ENCODE results near the gene ANKRD9. TPM values are rescaled to one million over a fixed set of nuclear protein-coding genes. Genes with fewer than 3 reads are reported as not detected.
"Not testable (repeated sequence)": the region's sequence is repeated elsewhere in the genome, so short reads cannot be mapped to it uniquely, and the experiment has no call there.

ANKRD9 gene
- total and polyA plus RNA-seq, 2 experiments from 2014 or later, result 17.3 to 95.9 TPM

DNA sequence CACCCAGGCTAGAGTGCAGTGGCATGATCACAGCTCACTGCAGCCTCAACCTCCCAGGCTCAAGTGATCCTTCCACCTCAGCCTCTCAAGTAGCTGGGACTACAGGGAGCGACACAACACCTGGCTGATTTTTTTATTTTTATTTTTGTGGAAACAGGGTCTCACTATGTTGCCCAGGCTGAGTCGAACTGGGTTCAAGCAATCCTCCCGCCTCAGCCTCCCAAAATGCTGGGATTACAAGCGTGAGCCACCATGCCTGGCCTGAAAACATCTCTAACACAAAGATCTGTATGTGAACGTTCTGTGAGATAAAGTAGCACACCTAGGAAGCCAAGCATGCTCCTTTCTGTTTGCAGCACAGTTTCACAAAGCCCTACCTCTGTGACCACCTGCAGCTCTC, 10.1 kb upstream of the ANKRD9 start:
- not testable (repeated sequence) for H3K4me3 Mint-ChIP-seq; H3K27ac ChIP-seq (ENCODE audit: low read depth); DNase-seq (ENCODE audit: low spot score); H3K79me2 ChIP-seq (replicated peaks; ENCODE audit: insufficient read depth); ATAC-seq; H3K27ac Mint-ChIP-seq; H3K4me3 ChIP-seq; H3K36me3 Mint-ChIP-seq (ENCODE audit: low read depth); H3K9me3 Mint-ChIP-seq; H2AFZ ChIP-seq; H4K20me1 ChIP-seq (replicated peaks; ENCODE audit: insufficient read depth); H3K9me2 ChIP-seq (ENCODE audit: insufficient read depth); H3K4me2 ChIP-seq; H3K4me1 Mint-ChIP-seq; H3K36me3 ChIP-seq (ENCODE audit: insufficient read depth)
- H3K27me3 Mint-ChIP-seq (ENCODE audit: insufficient read depth, low read depth, poor library complexity), result peaks cover 20% of the 10 kb centered on the region
- Histone ChIP-seq H3K27me3 (ENCODE audit: insufficient read depth) (peaks cover 26% of the 10 kb centered on the region), H3F3A (replicated peaks; ENCODE audit: low read depth) (peaks cover 24% of the 10 kb centered on the region; the same call in 1 of the 2 replicates), H3K4me1 (ENCODE audit: insufficient read depth) (peaks cover 17% of the 10 kb centered on the region)

DNA sequence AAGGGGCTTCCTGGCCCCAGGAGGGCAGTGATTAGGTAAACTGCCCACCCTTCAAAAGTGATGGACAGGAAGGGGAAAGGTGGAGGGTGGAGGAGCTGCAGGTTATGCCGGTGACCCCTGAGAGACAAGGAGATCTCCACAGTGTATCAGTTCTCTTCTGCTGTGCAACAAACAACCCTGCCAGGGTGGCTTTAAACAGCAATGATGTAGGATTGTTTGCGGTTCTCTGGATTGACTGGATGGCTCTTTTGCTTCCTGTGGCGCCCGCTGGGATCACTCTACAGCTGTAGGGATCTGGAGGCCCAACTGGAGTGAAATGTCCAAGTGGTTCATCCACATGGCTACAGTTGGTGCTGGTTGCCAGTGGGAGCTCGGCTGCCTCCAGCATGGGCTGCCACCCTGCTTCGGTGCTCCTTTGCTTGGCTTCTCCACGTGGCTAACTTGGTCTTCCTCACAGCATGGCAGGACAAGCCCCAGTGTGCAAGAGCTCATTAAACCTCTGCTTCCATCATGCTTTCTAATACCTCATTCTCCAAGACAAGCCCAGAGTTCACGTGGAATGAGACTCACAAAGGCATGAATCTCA, 8.6 kb upstream of the ANKRD9 start:
- H3K36me3 ChIP-seq (ENCODE audit: insufficient read depth), result no peaks in the 10 kb centered on the region
- H2AFZ ChIP-seq, result 0 out of 2 replicates have a peak overlapping the region, but pooled peaks have one; percentile 38
- H3K27me3 ChIP-seq (ENCODE audit: insufficient read depth), result peaks cover 26% of the 10 kb centered on the region
- ATAC-seq (no peak), DNase-seq (ENCODE audit: low spot score) (no peak)
- H3K4me3 Mint-ChIP-seq, result peak overlapping the region; percentile 81
- H3K4me2 ChIP-seq, result no peak overlapping the region
- H3K79me2 ChIP-seq (replicated peaks; ENCODE audit: insufficient read depth), result no peaks in the 10 kb centered on the region
- no peaks in the 10 kb centered on the region for H4K20me1 ChIP-seq (replicated peaks; ENCODE audit: insufficient read depth)
- no peaks in the 10 kb centered on the region; the same call in 2 of the 3 replicates for H3K9me3 Mint-ChIP-seq
- H3K36me3 Mint-ChIP-seq (ENCODE audit: low read depth), result no peaks in the 10 kb centered on the region; the same call in 2 of the 3 replicates
- peaks cover 3% of the 10 kb centered on the region; the same call in 1 of the 3 replicates for H3K4me1 Mint-ChIP-seq
- no peaks in the 10 kb centered on the region for H3K9me2 ChIP-seq (ENCODE audit: insufficient read depth)
- H3K27ac ChIP-seq (ENCODE audit: low read depth), result no peak overlapping the region
- H3K27me3 Mint-ChIP-seq (ENCODE audit: insufficient read depth, low read depth, poor library complexity), result peaks cover 19% of the 10 kb centered on the region
- peak overlapping the region; percentile 77; the same call in 1 of the 2 replicates for H3K4me3 ChIP-seq
- no peak overlapping the region for H3K27ac Mint-ChIP-seq
- peaks cover 8% of the 10 kb centered on the region for H3K4me1 ChIP-seq (ENCODE audit: insufficient read depth)
- peaks cover 21% of the 10 kb centered on the region; the same call in 1 of the 2 replicates for H3F3A ChIP-seq (replicated peaks; ENCODE audit: low read depth)
- TF ChIP-seq ZNF114 (CRISPR knock-in tag; IDR thresholded peaks at IDR 0.05), result no peak
- no peak for TF ChIP-seq JUNB (IDR thresholded peaks at IDR 0.05; ENCODE audit: unreplicated experiment)
- no peak for TF ChIP-seq CREB1 (CRISPR knock-in tag; IDR thresholded peaks at IDR 0.05; ENCODE audit: low read depth)
- TF ChIP-seq, protein P1, sequence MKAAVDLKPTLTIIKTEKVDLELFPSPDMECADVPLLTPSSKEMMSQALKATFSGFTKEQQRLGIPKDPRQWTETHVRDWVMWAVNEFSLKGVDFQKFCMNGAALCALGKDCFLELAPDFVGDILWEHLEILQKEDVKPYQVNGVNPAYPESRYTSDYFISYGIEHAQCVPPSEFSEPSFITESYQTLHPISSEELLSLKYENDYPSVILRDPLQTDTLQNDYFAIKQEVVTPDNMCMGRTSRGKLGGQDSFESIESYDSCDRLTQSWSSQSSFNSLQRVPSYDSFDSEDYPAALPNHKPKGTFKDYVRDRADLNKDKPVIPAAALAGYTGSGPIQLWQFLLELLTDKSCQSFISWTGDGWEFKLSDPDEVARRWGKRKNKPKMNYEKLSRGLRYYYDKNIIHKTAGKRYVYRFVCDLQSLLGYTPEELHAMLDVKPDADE (IDR thresholded peaks at IDR 0.05), result no peak
- TF ChIP-seq, protein P2, sequence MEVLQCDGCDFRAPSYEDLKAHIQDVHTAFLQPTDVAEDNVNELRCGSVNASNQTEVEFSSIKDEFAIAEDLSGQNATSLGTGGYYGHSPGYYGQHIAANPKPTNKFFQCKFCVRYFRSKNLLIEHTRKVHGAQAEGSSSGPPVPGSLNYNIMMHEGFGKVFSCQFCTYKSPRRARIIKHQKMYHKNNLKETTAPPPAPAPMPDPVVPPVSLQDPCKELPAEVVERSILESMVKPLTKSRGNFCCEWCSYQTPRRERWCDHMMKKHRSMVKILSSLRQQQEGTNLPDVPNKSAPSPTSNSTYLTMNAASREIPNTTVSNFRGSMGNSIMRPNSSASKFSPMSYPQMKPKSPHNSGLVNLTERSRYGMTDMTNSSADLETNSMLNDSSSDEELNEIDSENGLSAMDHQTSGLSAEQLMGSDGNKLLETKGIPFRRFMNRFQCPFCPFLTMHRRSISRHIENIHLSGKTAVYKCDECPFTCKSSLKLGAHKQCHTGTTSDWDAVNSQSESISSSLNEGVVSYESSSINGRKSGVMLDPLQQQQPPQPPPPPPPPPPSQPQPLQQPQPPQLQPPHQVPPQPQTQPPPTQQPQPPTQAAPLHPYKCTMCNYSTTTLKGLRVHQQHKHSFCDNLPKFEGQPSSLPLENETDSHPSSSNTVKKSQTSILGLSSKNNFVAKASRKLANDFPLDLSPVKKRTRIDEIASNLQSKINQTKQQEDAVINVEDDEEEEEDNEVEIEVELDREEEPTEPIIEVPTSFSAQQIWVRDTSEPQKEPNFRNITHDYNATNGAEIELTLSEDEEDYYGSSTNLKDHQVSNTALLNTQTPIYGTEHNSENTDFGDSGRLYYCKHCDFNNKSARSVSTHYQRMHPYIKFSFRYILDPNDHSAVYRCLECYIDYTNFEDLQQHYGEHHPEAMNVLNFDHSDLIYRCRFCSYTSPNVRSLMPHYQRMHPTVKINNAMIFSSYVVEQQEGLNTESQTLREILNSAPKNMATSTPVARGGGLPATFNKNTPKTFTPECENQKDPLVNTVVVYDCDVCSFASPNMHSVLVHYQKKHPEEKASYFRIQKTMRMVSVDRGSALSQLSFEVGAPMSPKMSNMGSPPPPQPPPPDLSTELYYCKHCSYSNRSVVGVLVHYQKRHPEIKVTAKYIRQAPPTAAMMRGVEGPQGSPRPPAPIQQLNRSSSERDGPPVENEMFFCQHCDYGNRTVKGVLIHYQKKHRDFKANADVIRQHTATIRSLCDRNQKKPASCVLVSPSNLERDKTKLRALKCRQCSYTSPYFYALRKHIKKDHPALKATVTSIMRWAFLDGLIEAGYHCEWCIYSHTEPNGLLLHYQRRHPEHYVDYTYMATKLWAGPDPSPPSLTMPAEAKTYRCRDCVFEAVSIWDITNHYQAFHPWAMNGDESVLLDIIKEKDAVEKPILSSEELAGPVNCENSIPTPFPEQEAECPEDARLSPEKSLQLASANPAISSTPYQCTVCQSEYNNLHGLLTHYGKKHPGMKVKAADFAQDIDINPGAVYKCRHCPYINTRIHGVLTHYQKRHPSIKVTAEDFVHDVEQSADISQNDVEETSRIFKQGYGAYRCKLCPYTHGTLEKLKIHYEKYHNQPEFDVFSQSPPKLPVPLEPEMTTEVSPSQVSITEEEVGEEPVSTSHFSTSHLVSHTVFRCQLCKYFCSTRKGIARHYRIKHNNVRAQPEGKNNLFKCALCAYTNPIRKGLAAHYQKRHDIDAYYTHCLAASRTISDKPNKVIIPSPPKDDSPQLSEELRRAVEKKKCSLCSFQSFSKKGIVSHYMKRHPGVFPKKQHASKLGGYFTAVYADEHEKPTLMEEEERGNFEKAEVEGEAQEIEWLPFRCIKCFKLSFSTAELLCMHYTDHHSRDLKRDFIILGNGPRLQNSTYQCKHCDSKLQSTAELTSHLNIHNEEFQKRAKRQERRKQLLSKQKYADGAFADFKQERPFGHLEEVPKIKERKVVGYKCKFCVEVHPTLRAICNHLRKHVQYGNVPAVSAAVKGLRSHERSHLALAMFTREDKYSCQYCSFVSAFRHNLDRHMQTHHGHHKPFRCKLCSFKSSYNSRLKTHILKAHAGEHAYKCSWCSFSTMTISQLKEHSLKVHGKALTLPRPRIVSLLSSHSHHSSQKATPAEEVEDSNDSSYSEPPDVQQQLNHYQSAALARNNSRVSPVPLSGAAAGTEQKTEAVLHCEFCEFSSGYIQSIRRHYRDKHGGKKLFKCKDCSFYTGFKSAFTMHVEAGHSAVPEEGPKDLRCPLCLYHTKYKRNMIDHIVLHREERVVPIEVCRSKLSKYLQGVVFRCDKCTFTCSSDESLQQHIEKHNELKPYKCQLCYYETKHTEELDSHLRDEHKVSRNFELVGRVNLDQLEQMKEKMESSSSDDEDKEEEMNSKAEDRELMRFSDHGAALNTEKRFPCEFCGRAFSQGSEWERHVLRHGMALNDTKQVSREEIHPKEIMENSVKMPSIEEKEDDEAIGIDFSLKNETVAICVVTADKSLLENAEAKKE (CRISPR knock-in tag; IDR thresholded peaks at IDR 0.05), result no peak
- no peak for TF ChIP-seq POLR2AphosphoS5 (IDR thresholded peaks at IDR 0.05; ENCODE audit: low read depth)
- no peak for TF ChIP-seq NANOG (IDR thresholded peaks at IDR 0.05; ENCODE audit: borderline replicate concordance)
- TF ChIP-seq, protein P3, sequence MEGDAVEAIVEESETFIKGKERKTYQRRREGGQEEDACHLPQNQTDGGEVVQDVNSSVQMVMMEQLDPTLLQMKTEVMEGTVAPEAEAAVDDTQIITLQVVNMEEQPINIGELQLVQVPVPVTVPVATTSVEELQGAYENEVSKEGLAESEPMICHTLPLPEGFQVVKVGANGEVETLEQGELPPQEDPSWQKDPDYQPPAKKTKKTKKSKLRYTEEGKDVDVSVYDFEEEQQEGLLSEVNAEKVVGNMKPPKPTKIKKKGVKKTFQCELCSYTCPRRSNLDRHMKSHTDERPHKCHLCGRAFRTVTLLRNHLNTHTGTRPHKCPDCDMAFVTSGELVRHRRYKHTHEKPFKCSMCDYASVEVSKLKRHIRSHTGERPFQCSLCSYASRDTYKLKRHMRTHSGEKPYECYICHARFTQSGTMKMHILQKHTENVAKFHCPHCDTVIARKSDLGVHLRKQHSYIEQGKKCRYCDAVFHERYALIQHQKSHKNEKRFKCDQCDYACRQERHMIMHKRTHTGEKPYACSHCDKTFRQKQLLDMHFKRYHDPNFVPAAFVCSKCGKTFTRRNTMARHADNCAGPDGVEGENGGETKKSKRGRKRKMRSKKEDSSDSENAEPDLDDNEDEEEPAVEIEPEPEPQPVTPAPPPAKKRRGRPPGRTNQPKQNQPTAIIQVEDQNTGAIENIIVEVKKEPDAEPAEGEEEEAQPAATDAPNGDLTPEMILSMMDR (conservative IDR thresholded peaks at IDR 0.05; ENCODE audit: low read depth in 2 of 2), result no peak
- no peak for TF ChIP-seq STAT1 (IDR thresholded peaks at IDR 0.05; ENCODE audit: unreplicated experiment)
- TF ChIP-seq EZH2phosphoT487 (IDR thresholded peaks at IDR 0.05; ENCODE audit: unreplicated experiment), result no peak
- no peak for TF ChIP-seq ZNF331 (CRISPR knock-in tag; IDR thresholded peaks at IDR 0.05; ENCODE audit: low read depth)

Data from GM23338 (cell line).